GM12878 (cell line): ENCODE measurements around the gene TMTC1. TPM values are rescaled to one million over a fixed set of nuclear protein-coding genes. Genes with fewer than 3 reads are reported as not detected.

Experiments used
- BCL11A ChIP-seq: IDR thresholded peaks from 2 replicates; pipeline ENCODE4 v1.6.1; 2011; ENCODE audit warnings: low read depth, low read length
- IKZF2 ChIP-seq, 2 experiments: fragments of 450-650 bp; IDR thresholded peaks; 2 replicates each; pipeline ENCODE4 v1.6.1; 2017; ENCODE audit warnings: mild to moderate bottlenecking in 2 of 2, moderate library complexity in 2 of 2
- MEF2B ChIP-seq: fragments of 450-650 bp; IDR thresholded peaks from 2 replicates; pipeline ENCODE4 v1.6.1; 2018; ENCODE audit warnings: mild to moderate bottlenecking, moderate library complexity; ENCODE audit not compliant: partially characterized antibody, poor library complexity, severe bottlenecking
- MYB ChIP-seq: fragments of 150-350 bp; IDR thresholded peaks from 2 replicates; pipeline ENCODE4 v1.6.1; 2014; ENCODE audit warnings: mild to moderate bottlenecking, low read depth, low read length, borderline replicate concordance
- MYC ChIP-seq: IDR thresholded peaks from 2 replicates; pipeline ENCODE4 v1.6.1; 2011; ENCODE audit warnings: mild to moderate bottlenecking, low read length, moderate library complexity, inconsistent platforms; ENCODE audit not compliant: insufficient read depth, insufficient replicate concordance, insufficient read length, severe bottlenecking
- PAX8 ChIP-seq: fragments of 450-650 bp; IDR thresholded peaks from 2 replicates; pipeline ENCODE4 v1.6.1; 2017; ENCODE audit warnings: mild to moderate bottlenecking, moderate library complexity
- POLR2A ChIP-seq: IDR thresholded peaks from 2 replicates; pipeline ENCODE4 v1.6.1; 2011; ENCODE audit warnings: low read depth, mild to moderate bottlenecking, low read length
- RCOR1 ChIP-seq: conservative IDR thresholded peaks from 2 replicates; pipeline ENCODE4 v1.6.1; 2012; ENCODE audit warnings: low read depth, low read length, improper control_type of control experiment
- TAF1 ChIP-seq: IDR thresholded peaks from 2 replicates; pipeline ENCODE4 v1.6.1; 2011; ENCODE audit warnings: mild to moderate bottlenecking, low read depth, low read length, borderline replicate concordance
- ZBTB11 ChIP-seq: fragments of 450-650 bp; formaldehyde crosslinking; IDR thresholded peaks from 2 replicates; pipeline ENCODE4 v1.5.0; 2022; ENCODE audit warnings: mild to moderate bottlenecking, missing genetic modification characterization
- ZNF592 ChIP-seq: fragments of 450-650 bp; IDR thresholded peaks from 2 replicates; pipeline ENCODE4 v1.6.1; 2017; ENCODE audit warnings: mild to moderate bottlenecking, moderate library complexity
- polyA plus RNA-seq, 11 experiments: library from polyadenylated mRNA; depleted of rRNA in 4 of 11; unstranded in 6 of 11; stranded (reverse) in 5 of 11; fragments of >200 nt; fragmentation: Nextera tagmentation in 4 of 11; fragmentation: Illumina TruSeq in 1 of 11; extraction: Ambion mirVana in 4 of 11; extraction: Trizol in 1 of 11; gene quantifications; 1 replicate in 1 of 11; 2 replicates in 10 of 11; pipeline versions ENCODE4 v1.2.1 to v1.2.3, GENCODE V29; 2011 to 2016; ENCODE audit warnings: inconsistent platforms in 2 of 11, missing spikeins in 2 of 11, low read depth in 1 of 11
- total RNA-seq, 4 experiments: library from RNA; depleted of rRNA in 3 of 4; stranded (reverse); fragments of >200 nt in 3 of 4; fragmentation: Illumina TruSeq in 1 of 4; extraction: Trizol in 1 of 4; gene quantifications; 2 replicates each; pipeline versions ENCODE4 v1.2.1 to v1.2.3, GENCODE V29; 2013 to 2021

The TMTC1 gene
- total and polyA plus RNA-seq, 10 of the 15 experiments (the other 5 are each of a cell fraction or from before 2014, with no cell fraction given): 0.10 to 20.9 (median 0.57) TPM

GRCh38 chr12:29614694-29615325, 168.9 kb downstream of the TMTC1 start (continued):
- TF ChIP-seq MEF2B (no peak), RCOR1 (no peak), MYC (no peak), TAF1 (no peak), POLR2A (no peak), BCL11A (no peak), ZBTB11 (no peak), ZNF592 (no peak), PAX8 (no peak), MYB (no peak), IKZF2 (IDR thresholded peaks at IDR 0.05) (no peak)
